GM18870 (cell line): Measurements from ENCODE around the gene HDC.

Source experiments
- ATAC-seq: cut with Tn5 transposase; IDR thresholded peaks from one replicate; pipeline ENCODE4 v1.9.1; 2021; ENCODE audit warnings: moderate library complexity; ENCODE audit not compliant: unreplicated experiment

Gene HDC

GRCh38 chr15:50256188-50257041 is 9.1 kb downstream of the HDC start:
- ATAC-seq: no peak

GRCh38 chr15:50252556-50252955 is 13.0 kb downstream of the HDC start:
- ATAC-seq: no peak

GRCh38 chr15:50251638-50252182 is 13.8 kb downstream of the HDC start:
- no peak for ATAC-seq

GRCh38 chr15:50250760-50251394 is 14.6 kb downstream of the HDC start:
- ATAC-seq: no peak

GRCh38 chr15:50249704-50250103 is 15.8 kb downstream of the HDC start:
- no peak for ATAC-seq

- no peak for ATAC-seq
These were observed 16.4 kb downstream of the HDC start for GRCh38 chr15:50248994-50249582.

GRCh38 chr15:50247819-50248655 is 17.5 kb downstream of the HDC start:
- ATAC-seq: peak; percentile 97

- ATAC-seq: no peak
These were observed 18.9 kb downstream of the HDC start for GRCh38 chr15:50246631-50247030.

- ATAC-seq: no peak
These were observed 20.4 kb downstream of the HDC start for GRCh38 chr15:50244959-50245624.

- no peak for ATAC-seq
These were observed 21.4 kb downstream of the HDC start for GRCh38 chr15:50244153-50244552.

- ATAC-seq: no peak
These were observed 23.7 kb downstream of the HDC start for GRCh38 chr15:50241684-50242450.

GRCh38 chr15:50238255-50238654 is 27.3 kb downstream of the HDC start:
- no peak for ATAC-seq

- no peak for ATAC-seq
These were observed 29.1 kb downstream of the HDC start for GRCh38 chr15:50236433-50236832.

- ATAC-seq: no peak
These were observed 29.7 kb downstream of the HDC start for GRCh38 chr15:50235794-50236193.

GRCh38 chr15:50234764-50235163 is 30.8 kb downstream of the HDC start:
- ATAC-seq: no peak

- no peak for ATAC-seq
These were observed 32.3 kb downstream of the HDC start for GRCh38 chr15:50233192-50233736.

GRCh38 chr15:50232791-50233190 is 32.7 kb downstream of the HDC start:
- no peak for ATAC-seq

- ATAC-seq: no peak
These were observed 33.8 kb downstream of the HDC start for GRCh38 chr15:50231761-50232160.

GRCh38 chr15:50229336-50229735 is 36.2 kb downstream of the HDC start:
- no peak for ATAC-seq
